ENCODE results near the gene SH3RF3.

SH3RF3 gene

DNA sequence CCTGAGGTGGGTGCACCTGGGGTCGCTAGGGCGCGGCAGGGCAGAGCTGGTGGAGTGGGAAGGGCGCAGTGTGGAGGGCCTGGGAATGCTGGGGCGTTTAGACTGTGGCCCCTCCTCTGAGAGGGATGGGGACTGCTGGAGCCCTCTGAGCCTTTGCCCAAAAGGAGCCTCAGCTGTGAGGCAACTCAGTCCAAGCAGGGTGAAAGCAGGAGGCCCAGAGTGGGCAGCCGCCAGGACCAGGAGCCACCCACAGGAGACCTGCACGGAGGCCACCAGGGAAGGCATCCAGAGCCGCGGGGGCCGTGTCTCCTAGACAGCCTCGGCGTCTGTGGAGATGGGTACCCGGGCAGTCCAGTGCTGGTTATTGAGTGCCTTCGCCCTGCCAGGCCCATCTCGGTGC lies 369.9 kb downstream of the SH3RF3 start:
- peaks cover 38% of the 10 kb centered on the region for H3K4me1 Mint-ChIP-seq

DNA sequence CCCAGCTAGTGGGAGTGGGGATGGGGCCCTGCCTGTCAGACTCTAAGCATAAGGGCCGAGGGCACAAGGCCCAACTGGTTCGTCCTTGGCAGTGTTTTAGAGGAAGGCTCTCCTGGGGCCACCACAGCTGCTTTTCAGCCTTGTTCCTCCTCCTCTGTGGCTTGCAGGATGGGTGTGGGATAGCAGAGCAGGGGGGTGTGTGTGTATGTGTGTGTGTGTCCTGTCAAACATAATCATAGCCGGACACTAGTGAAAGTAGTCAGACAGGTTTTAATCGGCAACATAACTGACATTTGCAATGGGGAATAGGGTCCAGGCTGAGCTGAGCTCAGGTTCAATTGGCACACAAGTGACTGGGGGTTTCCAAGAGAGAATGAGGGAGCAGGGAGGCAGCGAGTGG lies 370.6 kb downstream of the SH3RF3 start:
- peaks cover 7% of the 10 kb centered on the region for H3K27me3 Mint-ChIP-seq (ENCODE audit: low read depth, poor library complexity)
- TF ChIP-seq, protein P1, sequence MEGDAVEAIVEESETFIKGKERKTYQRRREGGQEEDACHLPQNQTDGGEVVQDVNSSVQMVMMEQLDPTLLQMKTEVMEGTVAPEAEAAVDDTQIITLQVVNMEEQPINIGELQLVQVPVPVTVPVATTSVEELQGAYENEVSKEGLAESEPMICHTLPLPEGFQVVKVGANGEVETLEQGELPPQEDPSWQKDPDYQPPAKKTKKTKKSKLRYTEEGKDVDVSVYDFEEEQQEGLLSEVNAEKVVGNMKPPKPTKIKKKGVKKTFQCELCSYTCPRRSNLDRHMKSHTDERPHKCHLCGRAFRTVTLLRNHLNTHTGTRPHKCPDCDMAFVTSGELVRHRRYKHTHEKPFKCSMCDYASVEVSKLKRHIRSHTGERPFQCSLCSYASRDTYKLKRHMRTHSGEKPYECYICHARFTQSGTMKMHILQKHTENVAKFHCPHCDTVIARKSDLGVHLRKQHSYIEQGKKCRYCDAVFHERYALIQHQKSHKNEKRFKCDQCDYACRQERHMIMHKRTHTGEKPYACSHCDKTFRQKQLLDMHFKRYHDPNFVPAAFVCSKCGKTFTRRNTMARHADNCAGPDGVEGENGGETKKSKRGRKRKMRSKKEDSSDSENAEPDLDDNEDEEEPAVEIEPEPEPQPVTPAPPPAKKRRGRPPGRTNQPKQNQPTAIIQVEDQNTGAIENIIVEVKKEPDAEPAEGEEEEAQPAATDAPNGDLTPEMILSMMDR (IDR thresholded peaks at IDR 0.05) = no peak
- H3K27ac Mint-ChIP-seq = peak overlapping the region; percentile 18
- H3K4me1 Mint-ChIP-seq = peaks cover 38% of the 10 kb centered on the region
- DNase-seq = no peak
- no peaks in the 10 kb centered on the region for H3K9me3 Mint-ChIP-seq
- H3K36me3 Mint-ChIP-seq (ENCODE audit: low read depth) = peaks cover 29% of the 10 kb centered on the region
- no peak overlapping the region for H3K4me3 Mint-ChIP-seq

More for the DNA sequence above, 369.9 kb downstream of the SH3RF3 start:
- H3K36me3 Mint-ChIP-seq (ENCODE audit: low read depth) = peaks cover 29% of the 10 kb centered on the region
- no peak overlapping the region for H3K4me3 Mint-ChIP-seq
- no peaks in the 10 kb centered on the region for H3K9me3 Mint-ChIP-seq
- TF ChIP-seq, protein P1 (IDR thresholded peaks at IDR 0.05) = no peak
- H3K27ac Mint-ChIP-seq = no peak overlapping the region
- no peak for DNase-seq
- peaks cover 7% of the 10 kb centered on the region for H3K27me3 Mint-ChIP-seq (ENCODE audit: low read depth, poor library complexity)

DNA sequence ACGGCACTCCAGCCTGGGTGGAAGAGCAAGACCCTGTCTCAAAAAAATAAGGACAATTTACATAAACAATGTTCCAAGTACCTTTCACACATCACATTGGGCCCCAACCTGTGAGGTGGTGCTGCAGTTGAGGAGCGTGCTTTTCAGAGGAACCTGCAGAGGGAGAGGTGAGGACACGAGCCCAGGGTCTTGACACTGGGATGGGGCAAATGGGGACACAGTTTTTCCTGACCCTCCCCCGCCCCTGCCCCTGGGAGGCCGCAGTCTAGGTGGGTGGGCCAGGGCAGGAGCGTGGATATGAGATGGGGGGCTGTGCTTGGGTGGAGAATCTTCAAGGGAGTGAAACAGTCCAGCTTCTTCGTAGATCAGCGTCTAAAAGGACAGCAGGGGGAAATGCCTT lies 371.9 kb downstream of the SH3RF3 start:
- DNase-seq = no peak
- TF ChIP-seq, protein P1 (IDR thresholded peaks at IDR 0.05) = no peak
- Mint-ChIP-seq H3K4me3 (no peak overlapping the region), H3K36me3 (ENCODE audit: low read depth) (peaks cover 28% of the 10 kb centered on the region), H3K9me3 (no peaks in the 10 kb centered on the region), H3K27me3 (ENCODE audit: low read depth, poor library complexity) (peaks cover 7% of the 10 kb centered on the region), H3K27ac (peak overlapping the region; percentile 32), H3K4me1 (peaks cover 38% of the 10 kb centered on the region)

DNA sequence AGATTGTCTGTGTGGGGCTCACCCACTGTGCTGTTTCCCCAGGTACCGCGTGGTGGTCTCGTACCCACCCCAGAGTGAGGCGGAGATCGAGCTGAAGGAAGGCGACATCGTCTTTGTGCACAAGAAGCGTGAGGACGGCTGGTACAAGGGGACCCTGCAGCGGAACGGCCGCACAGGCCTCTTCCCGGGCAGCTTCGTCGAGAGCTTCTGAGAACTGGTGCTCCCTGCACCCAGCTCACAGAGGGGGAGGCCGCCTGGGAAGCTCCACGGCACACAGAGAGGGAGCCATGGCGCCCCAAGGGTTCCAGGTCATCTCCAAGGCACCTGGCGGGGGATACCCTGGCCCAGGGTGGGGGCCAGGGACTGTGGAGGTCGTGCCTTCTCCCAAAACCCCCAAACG lies 372.5 kb downstream of the SH3RF3 start:
- no peak for DNase-seq
- Mint-ChIP-seq H3K9me3 (no peaks in the 10 kb centered on the region), H3K27ac (no peak overlapping the region), H3K27me3 (ENCODE audit: low read depth, poor library complexity) (peaks cover 7% of the 10 kb centered on the region), H3K4me1 (peaks cover 37% of the 10 kb centered on the region), H3K4me3 (no peak overlapping the region), H3K36me3 (ENCODE audit: low read depth) (peaks cover 24% of the 10 kb centered on the region)
- TF ChIP-seq, protein P1 (IDR thresholded peaks at IDR 0.05) = no peak

DNA sequence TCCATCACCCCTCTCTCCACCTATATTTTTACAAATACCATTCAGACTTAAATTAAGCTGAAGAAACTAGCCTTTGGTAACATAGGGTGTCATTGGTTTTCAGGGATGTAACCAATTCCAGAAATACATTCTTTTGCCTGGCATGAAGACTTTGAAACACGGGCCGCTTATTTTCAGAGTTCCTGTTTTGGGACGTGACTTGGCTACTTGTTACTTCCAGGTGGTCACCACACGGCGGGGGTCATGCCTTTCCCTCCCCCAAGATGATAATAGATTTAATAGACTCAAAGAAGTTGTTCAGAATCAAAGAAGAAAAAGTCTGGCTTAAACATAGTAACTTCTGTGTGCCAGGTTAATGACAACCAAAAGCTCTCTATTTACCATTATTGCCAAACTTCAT lies 374.2 kb downstream of the SH3RF3 start:
- no peaks in the 10 kb centered on the region for H3K9me3 Mint-ChIP-seq
- H3K27me3 Mint-ChIP-seq (ENCODE audit: low read depth, poor library complexity) = peaks cover 7% of the 10 kb centered on the region
- H3K27ac Mint-ChIP-seq = no peak overlapping the region
- H3K36me3 Mint-ChIP-seq (ENCODE audit: low read depth) = peaks cover 24% of the 10 kb centered on the region
- DNase-seq = no peak
- peaks cover 20% of the 10 kb centered on the region for H3K4me1 Mint-ChIP-seq
- no peak overlapping the region for H3K4me3 Mint-ChIP-seq
- TF ChIP-seq, protein P1 (IDR thresholded peaks at IDR 0.05) = no peak

DNA sequence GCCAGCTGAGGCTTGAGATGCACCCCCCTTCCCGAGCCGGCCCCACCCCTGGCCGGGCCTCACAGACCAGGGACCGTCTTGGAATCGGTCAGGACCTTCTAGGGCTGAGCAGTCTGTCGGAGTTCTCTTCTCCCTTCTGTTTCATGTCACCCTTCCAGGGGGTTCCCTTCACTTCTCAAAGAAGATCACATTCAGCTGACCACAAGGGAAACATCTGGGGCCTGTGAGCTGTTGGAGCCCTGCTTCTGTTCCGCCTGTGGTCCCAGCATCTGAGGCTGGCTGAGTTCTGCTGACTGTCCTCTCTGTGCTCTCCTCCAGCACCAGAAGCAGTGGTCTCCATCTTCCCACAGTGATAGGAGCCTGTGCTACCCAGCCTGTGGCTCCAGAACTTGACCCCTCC lies 378.2 kb downstream of the SH3RF3 start:
- no peak overlapping the region for H3K4me3 Mint-ChIP-seq
- TF ChIP-seq, protein P1 (IDR thresholded peaks at IDR 0.05) = no peak
- no peak for DNase-seq
- peaks cover 20% of the 10 kb centered on the region for H3K36me3 Mint-ChIP-seq (ENCODE audit: low read depth)
- peaks cover 4% of the 10 kb centered on the region for H3K27me3 Mint-ChIP-seq (ENCODE audit: low read depth, poor library complexity)
- peaks cover 7% of the 10 kb centered on the region for H3K4me1 Mint-ChIP-seq
- peaks cover 8% of the 10 kb centered on the region for H3K9me3 Mint-ChIP-seq
- no peak overlapping the region for H3K27ac Mint-ChIP-seq
